Stimulated activated naive CD8-positive, alpha-beta T cell treated with anti-CD3 and anti-CD28 coated beads, Interleukin-15, Interleukin-2, amounts not matched to agents 100 ng/mL and 50 ng/mL, for 24 hours (primary cell): Measurements from ENCODE around the gene CTNNB1.

Experiments
- H3K27ac Mint-ChIP-seq: one replicate; pipeline ENCODE4 v1.8.0; 2021; ENCODE audit warnings: mild to moderate bottlenecking, mixed read lengths
- H3K27me3 Mint-ChIP-seq: one replicate; pipeline ENCODE4 v1.8.0; 2021; ENCODE audit warnings: mixed read lengths
- H3K36me3 Mint-ChIP-seq: one replicate; pipeline ENCODE4 v1.8.0; 2021; ENCODE audit warnings: low read depth, mixed read lengths
- H3K4me1 Mint-ChIP-seq: one replicate; pipeline ENCODE4 v1.8.0; 2021; ENCODE audit warnings: low read depth, mixed read lengths
- H3K4me3 Mint-ChIP-seq: one replicate; pipeline ENCODE4 v1.8.0; 2021; ENCODE audit warnings: mild to moderate bottlenecking, mixed read lengths
- H3K9me3 Mint-ChIP-seq: one replicate; pipeline ENCODE4 v1.8.0; 2021; ENCODE audit warnings: mixed read lengths

The CTNNB1 gene

DNA sequence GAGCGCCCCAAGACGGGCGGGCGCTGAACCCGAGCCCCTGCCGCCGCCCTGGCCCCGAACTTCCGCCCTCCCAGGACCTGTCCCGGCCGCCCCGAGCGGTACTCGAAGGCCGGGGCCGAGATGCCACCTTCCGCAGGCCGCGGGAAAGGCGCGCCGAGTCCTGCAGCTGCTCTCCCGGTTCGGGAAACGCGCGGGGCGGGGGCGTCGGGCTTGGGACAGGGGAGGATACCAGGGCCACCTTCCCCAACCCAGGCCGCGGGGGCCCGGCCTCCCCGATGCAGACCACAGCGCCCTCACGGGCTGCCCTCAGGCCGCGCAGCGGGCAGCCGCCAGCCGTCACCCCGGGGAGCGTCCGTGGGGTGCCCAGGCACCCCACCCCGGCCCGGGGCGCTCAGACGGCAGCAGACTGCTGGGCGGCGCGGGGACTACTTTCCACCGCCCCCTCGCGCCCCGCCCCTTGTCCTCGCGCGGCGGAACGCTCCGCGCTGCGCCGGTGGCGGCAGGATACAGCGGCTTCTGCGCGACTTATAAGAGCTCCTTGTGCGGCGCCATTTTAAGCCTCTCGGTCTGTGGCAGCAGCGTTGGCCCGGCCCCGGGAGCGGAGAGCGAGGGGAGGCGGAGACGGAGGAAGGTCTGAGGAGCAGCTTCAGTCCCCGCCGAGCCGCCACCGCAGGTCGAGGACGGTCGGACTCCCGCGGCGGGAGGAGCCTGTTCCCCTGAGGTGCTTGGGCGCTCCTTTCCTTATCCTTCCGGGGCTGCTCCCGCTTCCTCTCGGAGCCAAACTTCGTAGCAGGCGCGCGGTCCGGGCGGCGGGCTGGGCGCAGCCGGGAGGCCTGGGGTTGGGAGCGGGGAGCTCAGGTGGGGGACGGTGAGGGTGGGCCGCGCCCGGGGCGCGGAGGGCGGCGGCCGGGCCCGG is at the start of gene CTNNB1:
Gene CTNNB1, plus strand, starts transcription at position 556 of the 916 bp plus-strand sequence. CDS start 24,564 bp downstream, outside the sequence.
- H3K27ac Mint-ChIP-seq: peak within 1 kb of the TSS; percentile 91
- no peaks in the 10 kb centered on the region for H3K9me3 Mint-ChIP-seq
- peaks cover 41% of the 10 kb centered on the region for H3K4me1 Mint-ChIP-seq
- H3K4me3 Mint-ChIP-seq: peak within 1 kb of the TSS; percentile 89
- peaks cover 23% of the 10 kb centered on the region for H3K36me3 Mint-ChIP-seq
- peaks cover 20% of the 10 kb centered on the region for H3K27me3 Mint-ChIP-seq

DNA sequence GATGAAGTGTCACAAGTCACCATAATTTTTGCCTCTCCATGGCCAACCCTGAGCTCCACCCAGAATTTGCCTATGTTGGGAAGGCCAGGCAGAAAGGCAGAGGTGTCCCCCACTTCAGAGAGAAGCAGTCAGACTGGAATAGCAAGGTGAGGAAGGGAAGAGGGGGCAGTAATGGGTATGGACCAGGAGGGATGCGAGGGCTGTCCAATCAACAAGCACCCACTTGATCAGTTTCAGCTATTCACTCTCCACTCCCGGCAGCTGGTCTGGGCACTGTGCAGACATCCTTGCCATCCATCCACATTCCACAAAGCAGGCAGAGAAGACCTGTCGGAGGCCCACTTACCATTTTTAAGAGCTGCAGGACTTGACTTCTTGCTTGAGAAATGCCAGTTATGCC is 43.5 kb upstream of the CTNNB1 start:
- no peak overlapping the region for H3K4me3 Mint-ChIP-seq
- peaks cover 3% of the 10 kb centered on the region for H3K27me3 Mint-ChIP-seq
- peaks cover 18% of the 10 kb centered on the region for H3K4me1 Mint-ChIP-seq
- no peaks in the 10 kb centered on the region for H3K36me3 Mint-ChIP-seq
- no peak overlapping the region for H3K27ac Mint-ChIP-seq
- H3K9me3 Mint-ChIP-seq: no peaks in the 10 kb centered on the region

DNA sequence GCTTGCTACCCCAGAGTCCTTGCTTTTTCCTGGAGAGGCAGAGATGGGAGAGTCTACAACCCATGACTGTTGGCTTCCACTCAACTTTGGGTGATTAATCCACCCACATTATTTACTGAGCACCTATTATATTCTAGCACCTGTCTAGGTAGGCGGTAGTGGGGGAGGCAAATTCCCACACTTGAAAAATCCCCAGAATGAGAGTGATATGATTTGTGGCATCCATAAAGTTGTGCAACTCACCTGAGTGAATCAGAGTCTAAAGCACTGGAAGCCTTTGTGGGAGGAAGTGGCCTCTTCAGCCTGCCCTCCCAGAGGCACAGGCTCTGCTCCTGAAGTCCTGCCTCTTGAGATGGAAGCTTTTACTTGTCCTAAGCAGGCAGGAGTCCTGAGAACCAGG is 40.4 kb upstream of the CTNNB1 start:
- Mint-ChIP-seq H3K27ac (peak overlapping the region; percentile 19), H3K27me3 (no peaks in the 10 kb centered on the region), H3K9me3 (no peaks in the 10 kb centered on the region), H3K4me3 (no peak overlapping the region), H3K4me1 (peaks cover 18% of the 10 kb centered on the region), H3K36me3 (no peaks in the 10 kb centered on the region)

DNA sequence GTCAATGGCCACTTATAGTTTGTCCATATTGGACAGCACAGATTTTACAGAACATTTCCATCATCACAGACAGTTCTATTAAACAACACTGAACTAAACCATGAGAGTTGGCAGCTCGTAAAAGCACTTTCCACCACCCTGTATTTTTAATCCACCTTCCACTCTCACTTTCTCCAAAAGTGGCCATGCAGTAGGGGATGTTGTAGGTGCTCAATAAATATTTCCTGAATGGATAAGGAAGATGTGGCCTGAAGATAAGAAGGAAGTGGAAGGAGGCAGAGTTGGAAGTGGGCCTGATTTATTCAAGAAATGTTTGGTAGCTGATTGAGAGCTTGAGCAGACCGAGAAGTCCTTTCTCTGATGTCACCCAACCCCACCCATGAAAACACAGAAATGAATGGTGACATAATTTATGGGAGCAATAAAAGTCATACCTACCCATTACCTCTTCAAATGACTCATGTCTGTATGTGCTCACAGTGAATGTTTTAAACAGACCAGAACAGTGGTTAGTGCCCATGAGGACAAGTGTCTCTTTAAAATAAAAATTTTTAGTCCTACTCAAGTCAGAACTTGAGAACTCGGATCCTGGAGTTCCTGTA is 39.6 kb upstream of the CTNNB1 start:
- Mint-ChIP-seq H3K36me3 (no peaks in the 10 kb centered on the region), H3K9me3 (no peaks in the 10 kb centered on the region), H3K27me3 (no peaks in the 10 kb centered on the region), H3K4me3 (no peak overlapping the region), H3K4me1 (peaks cover 18% of the 10 kb centered on the region), H3K27ac (no peak overlapping the region)

DNA sequence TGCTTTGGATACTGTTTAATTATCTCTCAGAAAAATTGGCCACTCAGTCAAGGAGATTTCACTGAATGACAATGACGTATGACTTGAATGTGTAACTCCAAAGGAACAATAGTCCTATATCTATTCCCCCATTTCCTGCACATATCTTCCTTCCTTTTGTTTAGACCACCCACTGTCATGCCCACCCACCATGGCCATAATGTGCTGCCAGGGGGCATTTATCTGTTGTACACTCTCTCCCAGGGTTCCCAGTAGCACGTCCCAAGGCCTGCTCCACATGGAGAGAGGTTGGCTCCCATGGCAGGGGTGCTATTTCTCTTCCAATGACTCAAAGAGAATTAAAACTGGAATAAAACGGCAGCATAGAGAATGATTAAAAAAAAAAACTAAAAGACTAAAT is 36.8 kb upstream of the CTNNB1 start:
- Mint-ChIP-seq H3K9me3 (no peaks in the 10 kb centered on the region), H3K4me1 (peaks cover 26% of the 10 kb centered on the region), H3K27me3 (peaks cover 7% of the 10 kb centered on the region), H3K4me3 (no peak overlapping the region), H3K36me3 (no peaks in the 10 kb centered on the region), H3K27ac (no peak overlapping the region)

DNA sequence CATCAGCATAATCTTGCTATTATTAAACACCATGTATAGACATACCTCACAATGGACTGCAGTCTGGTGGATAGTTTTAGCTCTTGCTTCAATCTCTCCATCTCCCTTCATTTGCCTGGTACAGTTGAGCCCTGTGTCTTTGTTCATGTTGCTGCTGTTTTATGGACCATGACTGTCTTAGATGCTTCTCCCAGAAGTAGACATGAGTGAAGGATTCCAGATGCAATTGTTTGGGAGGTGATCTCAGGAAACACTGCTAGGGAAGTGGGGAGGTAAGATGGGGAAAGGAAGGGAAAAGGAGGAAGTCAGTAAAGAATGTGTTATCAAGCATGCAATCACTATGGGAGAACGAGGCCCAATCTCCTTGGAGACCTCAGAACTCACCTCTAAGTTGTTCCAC is 36.3 kb upstream of the CTNNB1 start:
- Mint-ChIP-seq H3K4me3 (no peak overlapping the region), H3K36me3 (no peaks in the 10 kb centered on the region), H3K27ac (no peak overlapping the region), H3K27me3 (peaks cover 11% of the 10 kb centered on the region), H3K9me3 (no peaks in the 10 kb centered on the region), H3K4me1 (peaks cover 31% of the 10 kb centered on the region)

DNA sequence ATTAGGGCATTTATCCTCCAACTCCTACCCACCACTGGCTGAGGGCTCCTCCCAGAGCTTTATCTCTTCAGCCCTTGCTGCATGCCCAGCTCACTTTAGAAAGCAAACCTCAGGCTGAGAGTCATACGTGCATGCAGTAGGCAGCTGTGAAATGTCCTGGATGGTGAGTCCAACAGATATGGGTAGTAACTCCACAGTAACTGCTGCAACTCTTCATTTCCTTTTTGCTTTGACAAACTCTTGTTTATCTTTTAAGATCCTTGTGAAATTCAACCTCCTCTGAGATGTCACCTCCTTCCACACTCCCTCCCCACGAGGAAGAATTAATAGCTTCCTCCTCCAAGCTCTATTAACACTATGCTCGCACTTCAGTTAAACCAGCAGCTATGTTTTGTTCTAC is 35.9 kb upstream of the CTNNB1 start:
- Mint-ChIP-seq H3K36me3 (no peaks in the 10 kb centered on the region), H3K27me3 (peaks cover 13% of the 10 kb centered on the region), H3K4me3 (no peak overlapping the region), H3K27ac (no peak overlapping the region), H3K4me1 (peaks cover 33% of the 10 kb centered on the region), H3K9me3 (no peaks in the 10 kb centered on the region)

DNA sequence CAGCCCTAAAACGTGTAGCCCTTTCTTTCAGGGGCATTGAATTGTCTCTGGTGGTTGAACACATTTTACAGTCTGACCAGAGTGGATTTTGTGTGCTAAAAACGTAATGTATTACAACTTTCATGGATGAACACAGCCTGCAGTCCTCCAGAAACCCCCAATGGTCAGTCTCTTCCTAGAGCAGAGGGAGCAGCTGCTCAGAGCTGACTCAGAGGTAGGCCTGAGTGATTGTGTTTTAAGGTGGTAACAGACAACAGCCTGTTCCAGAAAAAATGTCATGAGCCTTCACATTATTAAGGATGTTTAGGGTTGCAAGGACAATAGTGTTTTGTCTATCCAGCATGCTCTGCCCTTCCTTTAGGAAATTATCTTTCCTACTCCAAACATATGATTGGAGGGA is 34.5 kb upstream of the CTNNB1 start:
- H3K36me3 Mint-ChIP-seq: no peaks in the 10 kb centered on the region
- H3K27ac Mint-ChIP-seq: no peak overlapping the region
- no peaks in the 10 kb centered on the region for H3K9me3 Mint-ChIP-seq
- H3K4me1 Mint-ChIP-seq: peaks cover 22% of the 10 kb centered on the region
- H3K27me3 Mint-ChIP-seq: peaks cover 22% of the 10 kb centered on the region
- H3K4me3 Mint-ChIP-seq: no peak overlapping the region

DNA sequence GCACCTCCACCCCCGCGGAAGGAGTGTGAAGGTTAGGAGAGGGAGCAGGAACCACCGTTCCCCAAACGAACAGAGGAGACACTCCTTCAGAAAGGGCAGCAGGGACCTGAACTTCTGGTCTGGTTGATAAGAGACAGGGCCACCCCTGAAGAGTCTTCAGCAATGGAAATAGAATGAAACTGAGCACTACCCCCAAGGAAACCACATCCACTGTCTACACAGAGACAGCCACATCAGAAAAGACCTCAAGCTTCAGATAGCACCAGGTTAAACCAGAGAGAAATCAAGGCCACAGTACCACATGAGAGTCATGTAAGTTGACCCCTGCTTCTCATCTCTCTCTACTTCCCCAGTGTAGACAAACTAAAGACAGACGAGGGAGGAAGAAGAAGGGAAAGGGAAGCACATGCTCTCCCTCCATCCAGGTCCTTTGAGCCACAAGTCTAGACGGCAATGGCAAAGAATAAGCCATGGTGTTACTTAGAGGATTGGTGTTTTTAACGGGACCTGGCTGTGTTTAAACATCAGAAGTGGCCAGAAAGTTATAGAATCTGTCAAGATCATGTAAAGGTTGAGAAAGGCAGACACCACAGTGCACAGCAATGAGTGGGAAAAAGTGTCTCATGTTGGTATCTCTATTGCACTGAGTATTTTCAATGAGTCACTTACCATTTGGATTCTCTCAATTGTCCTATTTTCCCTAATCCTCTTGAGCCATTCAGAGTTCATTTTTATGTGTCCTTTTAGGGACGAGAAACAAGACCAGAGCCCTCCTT is 31.4 kb upstream of the CTNNB1 start:
- Mint-ChIP-seq H3K9me3 (no peaks in the 10 kb centered on the region), H3K4me1 (peaks cover 18% of the 10 kb centered on the region), H3K27me3 (peaks cover 29% of the 10 kb centered on the region), H3K4me3 (peak overlapping the region; percentile 35), H3K27ac (peak overlapping the region; percentile 77), H3K36me3 (no peaks in the 10 kb centered on the region)

DNA sequence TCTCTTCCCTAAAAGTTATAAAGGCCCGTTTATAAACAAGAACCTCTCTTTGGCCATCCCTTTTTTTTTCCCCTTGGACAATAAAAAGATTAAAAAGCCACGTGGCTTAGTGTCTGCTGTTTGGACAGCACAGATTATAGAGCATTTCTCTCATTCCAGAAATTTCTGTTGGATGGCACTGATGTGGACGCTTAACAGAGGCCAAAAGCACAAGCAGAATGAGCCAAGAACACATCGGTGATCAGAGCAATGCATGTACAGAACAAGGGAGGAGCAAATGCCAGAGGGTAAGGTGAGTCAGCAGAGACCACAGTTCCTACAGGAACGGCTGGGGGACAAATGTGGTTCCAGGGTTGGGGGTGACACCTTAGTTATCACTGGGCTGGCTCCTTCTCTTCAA is 30.3 kb upstream of the CTNNB1 start:
- Mint-ChIP-seq H3K27ac (no peak overlapping the region), H3K4me1 (peaks cover 18% of the 10 kb centered on the region), H3K27me3 (peaks cover 29% of the 10 kb centered on the region), H3K4me3 (no peak overlapping the region), H3K36me3 (no peaks in the 10 kb centered on the region), H3K9me3 (no peaks in the 10 kb centered on the region)

DNA sequence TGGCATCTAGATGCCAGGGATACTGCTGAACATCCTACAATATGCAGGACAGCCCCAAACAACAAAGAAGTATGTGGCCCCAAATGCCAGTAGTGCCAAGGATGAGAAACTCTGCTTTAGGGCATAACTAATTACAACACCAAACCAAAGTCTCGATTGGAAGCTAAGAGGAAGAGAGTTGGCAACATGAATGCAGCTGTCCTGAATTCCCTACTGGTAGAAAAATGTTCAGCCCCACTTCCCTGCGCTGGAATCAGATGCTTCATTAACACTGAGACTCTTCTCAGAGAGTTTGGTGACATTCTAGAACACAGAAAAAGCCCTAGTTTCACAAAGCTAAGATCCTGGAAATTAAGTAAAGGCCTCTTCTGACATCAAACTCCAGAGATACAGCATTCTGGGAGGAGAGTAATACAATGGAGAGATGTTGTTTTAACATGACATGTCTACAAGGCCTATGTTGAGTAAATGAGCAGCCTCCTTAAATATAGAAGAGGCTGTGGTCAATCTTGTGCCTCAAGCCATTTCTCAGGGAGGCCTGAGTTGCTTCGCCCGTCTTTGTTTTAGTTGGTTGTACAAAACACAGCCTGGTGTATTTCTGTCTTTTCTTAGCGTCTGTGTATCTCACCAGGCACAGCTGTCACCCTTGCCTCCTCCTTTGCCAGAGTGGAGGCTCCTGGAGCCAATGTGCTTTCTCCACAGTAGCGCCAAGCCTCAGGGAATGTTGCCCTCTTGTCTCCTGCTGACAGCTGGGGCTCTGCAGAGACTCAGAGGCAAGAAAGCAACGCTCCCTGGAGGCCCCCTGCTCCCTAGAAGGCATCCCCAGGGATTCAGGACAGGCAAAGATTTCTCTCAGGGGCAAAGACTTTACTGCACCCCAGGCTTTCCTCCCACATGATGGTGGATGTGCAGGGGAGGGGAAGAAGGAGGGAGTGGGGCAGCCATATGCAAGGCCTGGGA is 25.1 kb upstream of the CTNNB1 start:
- H3K4me3 Mint-ChIP-seq: no peak overlapping the region
- no peaks in the 10 kb centered on the region for H3K9me3 Mint-ChIP-seq
- no peaks in the 10 kb centered on the region for H3K4me1 Mint-ChIP-seq
- no peak overlapping the region for H3K27ac Mint-ChIP-seq
- peaks cover 13% of the 10 kb centered on the region for H3K27me3 Mint-ChIP-seq
- H3K36me3 Mint-ChIP-seq: no peaks in the 10 kb centered on the region

DNA sequence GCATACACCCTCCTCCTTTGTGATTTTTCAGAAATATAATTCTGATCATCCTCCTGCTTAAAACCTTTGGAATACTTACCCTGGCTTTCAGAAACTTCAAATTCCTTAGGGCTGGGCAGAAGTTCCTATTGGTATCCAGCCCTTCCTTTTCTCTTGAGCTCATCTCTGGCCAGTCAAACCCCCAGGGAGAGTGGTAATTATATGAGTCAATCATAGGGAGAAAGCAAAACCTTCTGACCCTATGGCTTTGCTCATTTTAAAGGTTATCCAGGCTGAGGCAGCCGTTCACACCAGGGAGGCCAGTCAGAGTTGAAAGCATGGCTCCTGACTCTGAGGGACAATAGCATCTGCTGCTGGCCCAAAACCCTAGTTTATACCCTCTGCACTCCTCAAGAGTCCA is 23.9 kb upstream of the CTNNB1 start:
- Mint-ChIP-seq H3K27ac (no peak overlapping the region), H3K36me3 (no peaks in the 10 kb centered on the region), H3K4me3 (no peak overlapping the region), H3K27me3 (peaks cover 13% of the 10 kb centered on the region), H3K4me1 (no peaks in the 10 kb centered on the region), H3K9me3 (no peaks in the 10 kb centered on the region)

DNA sequence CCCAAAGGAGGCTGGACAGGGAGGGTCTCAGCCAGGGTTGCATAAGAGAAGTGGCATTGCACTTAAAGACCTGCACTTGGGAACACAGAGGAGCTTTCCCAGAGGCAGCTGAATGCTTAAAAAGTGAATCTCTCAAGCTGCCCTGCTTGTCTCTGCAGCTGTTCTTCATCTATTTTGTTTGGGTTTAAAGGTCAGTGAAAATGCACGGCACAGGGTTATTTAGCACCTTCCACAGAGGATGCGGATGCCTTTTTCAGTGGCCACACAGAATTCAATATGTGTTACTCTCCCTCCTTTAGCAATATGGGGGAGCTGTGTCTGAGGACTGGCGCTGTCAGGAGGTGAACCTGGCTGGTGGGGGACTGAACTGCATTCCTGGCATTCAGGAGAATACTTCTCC is 22.7 kb upstream of the CTNNB1 start:
- Mint-ChIP-seq H3K4me1 (no peaks in the 10 kb centered on the region), H3K4me3 (no peak overlapping the region), H3K9me3 (no peaks in the 10 kb centered on the region), H3K27me3 (peaks cover 15% of the 10 kb centered on the region), H3K36me3 (no peaks in the 10 kb centered on the region), H3K27ac (no peak overlapping the region)

DNA sequence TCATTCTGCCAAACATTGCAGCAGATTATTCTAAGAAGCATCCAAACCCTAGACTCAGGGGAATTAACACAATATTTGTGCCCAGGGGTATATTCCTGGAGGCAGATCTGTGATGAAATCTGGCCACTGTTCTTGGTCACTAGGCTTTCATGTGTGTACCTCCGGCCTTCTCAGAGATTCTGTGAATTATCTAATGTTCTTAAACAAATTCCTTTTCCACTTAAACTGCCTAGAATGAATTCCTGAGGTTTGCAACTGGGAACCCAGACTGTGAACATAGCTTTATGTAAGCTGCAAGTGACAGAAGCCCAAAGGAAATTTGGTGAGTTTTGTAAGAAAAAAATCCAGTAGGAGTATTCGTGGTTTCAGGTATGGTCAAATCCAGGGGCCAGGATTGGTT is 20.7 kb upstream of the CTNNB1 start:
- no peaks in the 10 kb centered on the region for H3K4me1 Mint-ChIP-seq
- no peaks in the 10 kb centered on the region for H3K9me3 Mint-ChIP-seq
- no peaks in the 10 kb centered on the region for H3K36me3 Mint-ChIP-seq
- peaks cover 20% of the 10 kb centered on the region for H3K27me3 Mint-ChIP-seq
- H3K27ac Mint-ChIP-seq: no peak overlapping the region
- H3K4me3 Mint-ChIP-seq: no peak overlapping the region
